Testis (tissue), 3 donors: ENCODE measurements around the gene PSMA5. TPM values are rescaled to one million over a fixed set of nuclear protein-coding genes. Genes with fewer than 3 reads are reported as not detected.

Experiments
- DNase-seq: peaks from one replicate; pipeline ENCODE4 v3.0.0-alpha.2; 2019
- H3K27ac ChIP-seq, 2 donors: fragments of 200-600 bp; sonication (generic); one replicate each; pipeline ENCODE4 v1.5.1; 2019
- H3K27me3 ChIP-seq: fragments of 200-600 bp; sonication (generic); one replicate; pipeline ENCODE4 v1.5.1; 2019
- H3K36me3 ChIP-seq: fragments of 200-600 bp; sonication (generic); one replicate; pipeline ENCODE4 v1.5.1; 2017; ENCODE audit warnings: low read depth; ENCODE audit errors: missing control alignments
- H3K4me1 ChIP-seq: fragments of 200-600 bp; sonication (generic); one replicate; pipeline ENCODE4 v1.5.1; 2019
- H3K4me3 ChIP-seq, 2 donors: fragments of 200-600 bp; sonication (generic); one replicate each; pipeline ENCODE4 v1.5.1; 2017 to 2019
- H3K9me3 ChIP-seq: fragments of 200-600 bp; sonication (generic); one replicate; pipeline ENCODE4 v1.5.1; 2017
- POLR2A ChIP-seq: fragments of 450-650 bp; IDR thresholded peaks from one replicate; pipeline ENCODE4 v1.6.1; 2017; ENCODE audit warnings: antibody characterized with exemption, mild to moderate bottlenecking, moderate library complexity
- WGBS, 2 donors: methylation state at CpG; one replicate each; pipeline ENCODE4 v1.1.5; 2018; 5-methylcytosine and 5-hydroxymethylcytosine counted together
- intact Hi-C: fragments of 100-400 bp; cut with DNase I; formaldehyde crosslinking; loops from one replicate; pipeline ENCODE4 v1.15.1; 2023; ENCODE audit warnings: low total_unique reads
- polyA plus RNA-seq: library from polyadenylated mRNA; stranded (reverse); fragments of 350-450 nt; fragmentation: Illumina TruSeq; extraction: RNeasy Lipid Tissue Mini Kit (QIAGEN cat#74804); gene quantifications from one replicate; pipeline ENCODE4 v1.2.3, GENCODE V29; 2014; ENCODE audit warnings: low read depth, low replicate concordance; ENCODE audit not compliant: insufficient read depth
- total RNA-seq, 2 donors: library from RNA; depleted of rRNA; stranded (reverse); fragments of >200 nt; gene quantifications; one replicate each; pipeline ENCODE4 v1.2.3, GENCODE V29; 2016
- TF ChIP-seq, protein P1 (sequence below), 3 experiments: fragments of 450-650 bp in 2 of 3; fragments of 200-600 bp in 1 of 3; sonication (generic) in 1 of 3; IDR thresholded peaks; one replicate each; pipeline ENCODE4 v1.5.1; 2016 to 2019; ENCODE audit warnings: antibody characterized with exemption in 3 of 3, mild to moderate bottlenecking in 2 of 3, moderate library complexity in 1 of 3

Gene PSMA5
- total and polyA plus RNA-seq, 3 donors from 2014 or later = 30.9 to 72.0 (median 56.9) TPM

- intact Hi-C loops = no loop called here
- no peak for TF ChIP-seq POLR2A
- TF ChIP-seq, protein P1, sequence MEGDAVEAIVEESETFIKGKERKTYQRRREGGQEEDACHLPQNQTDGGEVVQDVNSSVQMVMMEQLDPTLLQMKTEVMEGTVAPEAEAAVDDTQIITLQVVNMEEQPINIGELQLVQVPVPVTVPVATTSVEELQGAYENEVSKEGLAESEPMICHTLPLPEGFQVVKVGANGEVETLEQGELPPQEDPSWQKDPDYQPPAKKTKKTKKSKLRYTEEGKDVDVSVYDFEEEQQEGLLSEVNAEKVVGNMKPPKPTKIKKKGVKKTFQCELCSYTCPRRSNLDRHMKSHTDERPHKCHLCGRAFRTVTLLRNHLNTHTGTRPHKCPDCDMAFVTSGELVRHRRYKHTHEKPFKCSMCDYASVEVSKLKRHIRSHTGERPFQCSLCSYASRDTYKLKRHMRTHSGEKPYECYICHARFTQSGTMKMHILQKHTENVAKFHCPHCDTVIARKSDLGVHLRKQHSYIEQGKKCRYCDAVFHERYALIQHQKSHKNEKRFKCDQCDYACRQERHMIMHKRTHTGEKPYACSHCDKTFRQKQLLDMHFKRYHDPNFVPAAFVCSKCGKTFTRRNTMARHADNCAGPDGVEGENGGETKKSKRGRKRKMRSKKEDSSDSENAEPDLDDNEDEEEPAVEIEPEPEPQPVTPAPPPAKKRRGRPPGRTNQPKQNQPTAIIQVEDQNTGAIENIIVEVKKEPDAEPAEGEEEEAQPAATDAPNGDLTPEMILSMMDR (IDR thresholded peaks at IDR 0.05) = no peak
- 0 to 1% methylated on average over 3 to 79 of the region's 88 CpGs for WGBS, 2 donors
- Histone ChIP-seq H3K4me3 (peak within 1 kb of the TSS; percentile 68 to 81), H3K9me3 (no peaks in the 10 kb centered on the region), H3K27me3 (no peaks in the 10 kb centered on the region), H3K4me1 (peaks cover 24% of the 10 kb centered on the region), H3K36me3 (no peaks in the 10 kb centered on the region), H3K27ac (peak within 1 kb of the TSS; percentile 76 to 79)
- peak; percentile 91 for DNase-seq
These were observed 40.4 kb upstream of the PSMA5 start, which contains the start of gene SYPL2 for GRCh38 chr1:109466452-109467300. Gene SYPL2, plus strand, starts transcription at chr1:109466546. Its CDS starts 298 bp downstream, at chr1:109466844.

GRCh38 chr1:109466125-109466451, 39.8 kb upstream of the PSMA5 start:
- H3K4me1 ChIP-seq = peaks cover 24% of the 10 kb centered on the region
- no peaks in the 10 kb centered on the region for H3K36me3 ChIP-seq
- no peaks in the 10 kb centered on the region for H3K27me3 ChIP-seq
- TF ChIP-seq POLR2A = no peak
- TF ChIP-seq, protein P1 (IDR thresholded peaks at IDR 0.05) = no peak
- no peak for DNase-seq
- WGBS, 2 donors = 2 to 3% methylated on average over 24 of the region's 24 CpGs
- peak overlapping the region; percentile 68 to 81 for H3K4me3 ChIP-seq
- H3K27ac ChIP-seq = peak overlapping the region; percentile 76 to 79
- intact Hi-C loops = no loop called here
- H3K9me3 ChIP-seq = no peaks in the 10 kb centered on the region

DNA sequence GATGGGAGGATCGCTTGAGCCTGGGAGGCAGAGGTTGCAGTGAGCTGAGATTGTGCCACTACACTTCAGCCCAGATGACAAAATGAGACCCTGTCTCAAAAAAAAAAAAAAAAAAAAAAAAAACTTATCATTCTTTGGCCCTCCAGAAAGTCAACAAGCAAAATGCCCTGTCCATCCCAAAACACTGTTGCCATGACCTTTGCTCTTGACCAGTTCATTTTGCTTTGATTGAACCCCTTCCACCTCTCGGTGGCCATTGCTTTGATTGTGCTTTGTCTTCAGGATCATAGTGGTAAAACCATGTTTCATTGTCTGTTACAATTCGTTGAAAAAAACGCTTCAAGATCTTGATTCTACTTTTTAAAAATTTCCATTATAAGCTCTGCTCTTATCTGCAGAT, 31.6 kb upstream of the PSMA5 start:
- TF ChIP-seq POLR2A = no peak
- TF ChIP-seq, protein P1 (IDR thresholded peaks at IDR 0.05) = no peak
- Histone ChIP-seq H3K4me3 (no peak overlapping the region), H3K27me3 (no peaks in the 10 kb centered on the region), H3K27ac (no peak overlapping the region), H3K9me3 (no peaks in the 10 kb centered on the region), H3K4me1 (no peaks in the 10 kb centered on the region), H3K36me3 (no peaks in the 10 kb centered on the region)
- intact Hi-C loops = no loop called here
- 65 to 78% methylated on average over 4 of the region's 4 CpGs for WGBS, 2 donors
- no peak for DNase-seq

GRCh38 chr1:109454497-109455133, 28.4 kb upstream of the PSMA5 start:
- 94 to 100% methylated on average over 1 of the region's 1 CpG for WGBS, 2 donors
- intact Hi-C loops = no loop called here
- no peaks in the 10 kb centered on the region for H3K9me3 ChIP-seq
- no peak for DNase-seq
- no peak overlapping the region for H3K27ac ChIP-seq
- no peaks in the 10 kb centered on the region for H3K27me3 ChIP-seq
- no peak overlapping the region for H3K4me3 ChIP-seq
- H3K4me1 ChIP-seq = no peaks in the 10 kb centered on the region
- H3K36me3 ChIP-seq = no peaks in the 10 kb centered on the region
- TF ChIP-seq, protein P1 (IDR thresholded peaks at IDR 0.05) = no peak
- TF ChIP-seq POLR2A = no peak
